NOMO-1 treated with dmso at 0.1 percent for 144 hours (cell line): Measurements from ENCODE around the gene ESPN.

Experiments
- DNase-seq: peaks from one replicate; lab custom pipeline; 2025; ENCODE audit not compliant: unreplicated experiment; lab: John Stamatoyannopoulos, UW

Gene ESPN

GRCh38 chr1:6508816-6509189, 84.2 kb downstream of the ESPN start:
- DNase-seq, result no peak

GRCh38 chr1:6509220-6509918, 84.8 kb downstream of the ESPN start:
- no peak for DNase-seq

GRCh38 chr1:6509919-6510291, 85.3 kb downstream of the ESPN start:
- no peak for DNase-seq

- no peak for DNase-seq
These were observed 85.9 kb downstream of the ESPN start for GRCh38 chr1:6510493-6510892.
